NCI-H69 (cell line): ENCODE data around the gene CKMT2.

Experiments
- DNase-seq: peaks from one replicate; lab custom pipeline; 2025; lab: John Stamatoyannopoulos, UW

The CKMT2 gene

DNA sequence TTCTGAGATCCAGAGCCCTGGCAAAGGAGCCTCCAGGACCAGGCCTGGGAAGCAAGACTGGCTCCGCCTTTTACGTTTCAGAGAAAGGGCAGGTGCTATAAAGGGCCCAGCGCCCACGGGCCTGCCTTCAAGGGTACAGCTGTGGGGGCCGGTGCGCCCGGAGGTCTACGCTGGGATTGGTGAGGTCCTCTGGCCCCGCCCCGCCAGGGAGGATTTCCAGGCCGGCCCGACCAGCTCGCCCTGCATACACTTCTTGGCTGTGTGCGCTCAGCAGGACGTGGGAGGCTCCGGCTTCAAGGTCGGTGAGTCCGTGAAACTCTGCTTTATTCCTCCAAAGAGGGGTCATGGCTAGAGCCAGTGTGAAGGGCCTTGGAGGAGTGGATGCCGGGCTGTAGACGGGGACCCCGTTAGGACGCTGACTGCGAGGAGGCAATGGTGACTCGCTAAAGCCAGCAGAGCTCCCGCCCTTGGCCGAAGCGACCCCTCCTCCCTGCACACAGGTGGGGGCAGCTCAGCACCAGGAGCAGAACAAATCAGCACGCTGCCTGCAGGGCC lies at the start of gene CKMT2:
Gene CKMT2 (plus strand): TSS at position 243 of the 555 bp plus-strand sequence. CDS start 17,811 bp downstream, outside the sequence.
- peak; percentile 67 for DNase-seq

DNA sequence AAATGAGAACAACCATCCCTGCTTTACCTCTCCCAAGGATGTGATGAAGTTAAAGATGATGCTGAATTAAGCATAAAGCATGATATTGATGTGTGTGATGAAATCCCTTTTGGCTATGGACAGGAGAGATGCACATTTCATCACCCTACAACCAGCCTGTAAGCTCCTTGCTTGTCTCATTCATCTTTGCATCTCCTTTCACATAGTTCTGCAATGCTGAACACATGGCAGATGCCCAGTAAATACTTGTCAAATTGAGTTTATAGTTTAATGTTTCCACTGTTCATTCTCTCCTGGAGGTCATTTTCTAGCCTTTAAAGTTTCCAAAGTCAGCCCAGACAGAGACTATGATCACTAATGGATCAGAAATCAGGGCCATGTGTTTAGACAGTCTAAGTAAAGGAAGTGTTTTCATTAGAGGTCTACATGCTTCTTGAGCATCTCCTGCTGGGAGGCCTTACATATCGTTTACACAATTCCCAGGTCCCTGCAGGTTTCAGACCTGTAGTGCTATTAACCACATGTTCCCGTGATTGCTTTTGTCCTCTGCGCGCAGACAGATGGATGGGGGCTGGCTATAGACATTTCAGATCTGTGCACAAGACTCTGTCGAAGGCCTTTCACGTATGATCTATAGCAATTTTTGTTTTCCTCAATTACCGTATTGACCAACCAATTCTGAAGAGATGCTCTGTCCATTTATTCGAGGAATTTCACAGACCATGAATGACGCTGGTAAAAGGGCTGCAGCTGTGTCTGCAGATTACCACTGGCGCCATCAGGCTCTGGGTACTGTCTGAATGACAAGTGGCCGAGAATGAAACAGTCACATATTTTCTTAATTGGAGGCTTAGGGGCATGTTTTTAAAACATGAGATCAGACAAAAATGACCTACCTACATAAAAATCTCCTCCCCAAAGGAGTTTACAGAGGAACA lies 49.0 kb upstream of the CKMT2 start:
- peak; percentile 97 for DNase-seq

DNA sequence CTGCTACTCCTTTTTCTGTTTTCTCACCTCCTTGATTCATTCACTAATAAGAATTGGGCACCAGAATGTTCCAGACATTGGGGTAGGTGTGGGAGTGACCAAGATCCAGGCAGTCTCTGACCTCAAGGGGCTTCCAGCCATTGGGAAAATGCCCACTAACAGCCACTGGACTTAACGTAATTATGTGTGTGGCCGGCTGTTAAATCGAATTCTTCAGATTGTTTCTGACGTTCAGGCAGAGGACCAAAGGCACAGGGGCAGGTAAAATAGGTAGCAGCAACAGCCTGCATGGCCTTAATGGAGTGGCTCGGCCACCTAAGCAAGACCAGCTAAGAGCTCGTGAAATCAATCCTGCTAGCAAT lies 48.4 kb upstream of the CKMT2 start:
- DNase-seq, result no peak

DNA sequence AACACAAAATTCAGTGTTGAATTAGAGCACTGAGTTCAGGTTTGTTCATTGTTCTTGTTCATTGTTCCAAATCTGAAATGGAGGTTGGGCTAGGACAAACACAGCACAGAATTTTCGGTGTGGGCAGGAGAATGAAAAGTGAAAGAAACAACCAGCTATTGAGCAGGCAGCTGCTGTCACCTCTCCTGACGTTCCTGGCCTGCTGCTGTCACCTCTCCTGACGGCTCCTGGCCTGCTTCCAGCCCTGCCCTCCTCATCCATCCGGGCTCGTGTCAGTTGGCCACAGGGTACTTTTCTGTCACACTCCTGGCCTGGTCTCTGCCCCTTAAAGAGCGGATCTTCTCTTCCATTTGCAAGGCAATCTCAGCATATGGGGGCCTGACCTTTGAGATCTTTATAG lies 45.2 kb upstream of the CKMT2 start:
- peak; percentile 54 for DNase-seq

DNA sequence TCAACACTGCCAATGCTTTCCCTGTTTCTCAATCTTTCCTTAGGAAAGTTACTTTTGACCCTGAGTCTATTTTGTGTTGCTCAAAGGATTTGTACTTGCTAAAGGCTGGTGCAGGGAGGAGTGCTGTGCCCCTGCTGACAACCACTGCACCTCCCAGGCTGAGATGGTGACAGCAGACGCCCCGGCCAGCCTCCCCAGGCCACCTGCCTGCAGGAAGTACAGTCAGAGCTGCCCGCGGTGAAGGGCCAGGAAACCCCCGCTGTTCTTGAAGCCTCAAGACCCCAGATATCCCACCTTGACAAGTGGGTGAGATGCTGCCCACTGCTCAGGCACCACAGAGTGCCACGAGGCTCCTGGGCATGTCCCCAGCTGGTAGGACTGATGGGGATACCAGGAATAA lies 44.2 kb upstream of the CKMT2 start:
- peak; percentile 19 for DNase-seq

DNA sequence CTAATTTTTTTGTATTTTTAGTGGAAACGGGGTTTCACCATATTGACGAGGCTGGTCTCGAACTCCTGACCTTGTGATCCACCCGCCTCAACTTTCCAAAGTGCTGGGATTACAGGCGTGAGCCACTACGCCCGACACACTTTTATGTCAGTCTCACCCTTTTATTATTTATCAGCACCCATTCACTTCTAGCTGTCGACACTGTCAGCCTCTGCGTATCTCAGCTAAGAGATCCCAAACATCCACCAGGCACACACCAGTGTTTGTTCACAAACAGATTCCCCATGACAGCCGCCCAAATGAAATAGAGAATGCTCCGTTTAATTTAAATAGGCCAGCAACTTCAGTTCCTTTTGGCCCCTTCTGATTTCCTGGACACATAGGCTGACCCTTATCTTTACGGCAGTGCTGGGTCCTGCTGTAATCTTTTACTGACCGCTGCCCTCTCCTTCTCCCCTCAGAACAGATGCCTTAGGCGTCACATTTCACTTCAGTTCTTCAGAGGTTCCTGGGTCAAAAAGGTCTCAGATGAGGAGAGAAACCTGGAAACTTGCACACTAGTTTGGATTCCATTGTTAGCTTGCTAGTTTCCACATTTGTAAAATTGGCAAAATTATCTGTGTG lies 43.1 kb upstream of the CKMT2 start:
- DNase-seq, result no peak

DNA sequence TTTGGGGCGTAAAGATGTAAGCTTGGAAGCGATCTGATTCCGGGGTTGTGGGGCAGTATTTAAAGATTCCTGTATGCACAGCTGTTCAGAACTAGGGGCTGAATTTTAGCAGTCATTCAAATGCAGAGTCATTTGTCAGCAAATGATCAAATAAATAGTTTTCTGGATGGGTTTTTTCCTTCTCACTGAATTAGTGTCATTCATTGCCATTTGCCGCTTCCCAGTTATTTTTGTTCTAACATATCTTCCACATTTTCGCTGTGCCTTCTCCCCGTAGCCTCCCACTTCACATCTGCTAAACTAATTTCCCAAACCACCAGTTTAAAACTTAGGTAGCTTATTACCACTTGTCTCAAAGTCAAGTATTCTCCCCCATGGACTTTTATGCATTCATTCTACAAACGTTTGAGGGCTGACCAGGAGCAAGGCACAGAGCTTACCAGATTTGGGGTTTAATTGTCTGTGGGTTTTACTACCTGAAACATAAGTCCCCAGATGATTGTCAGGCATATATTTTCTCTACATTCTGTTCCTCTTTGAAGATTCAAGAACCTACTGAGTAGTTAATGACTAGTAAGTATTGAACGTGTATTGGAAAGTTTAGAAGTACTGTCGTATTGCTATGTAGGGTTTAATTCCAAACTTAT lies 41.3 kb upstream of the CKMT2 start:
- no peak for DNase-seq

DNA sequence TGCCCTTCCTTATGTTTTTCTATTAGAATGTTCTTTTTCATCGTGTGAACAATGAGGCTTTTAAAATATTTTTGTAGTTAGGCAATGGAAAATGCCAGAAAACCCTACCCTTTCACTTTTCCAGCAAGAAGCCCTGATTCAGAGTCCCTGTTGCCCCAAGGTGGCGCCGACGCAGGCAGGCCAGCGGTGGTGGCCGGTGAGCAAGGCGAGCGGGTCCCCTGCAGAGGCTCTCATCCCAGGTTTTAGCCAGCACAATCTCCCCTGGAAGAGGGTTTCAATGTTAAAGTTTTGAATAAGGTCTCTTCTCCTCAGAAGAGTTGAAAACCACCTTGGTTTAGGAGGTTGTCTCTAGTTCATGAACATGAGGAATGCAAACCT lies 40.8 kb upstream of the CKMT2 start:
- no peak for DNase-seq

DNA sequence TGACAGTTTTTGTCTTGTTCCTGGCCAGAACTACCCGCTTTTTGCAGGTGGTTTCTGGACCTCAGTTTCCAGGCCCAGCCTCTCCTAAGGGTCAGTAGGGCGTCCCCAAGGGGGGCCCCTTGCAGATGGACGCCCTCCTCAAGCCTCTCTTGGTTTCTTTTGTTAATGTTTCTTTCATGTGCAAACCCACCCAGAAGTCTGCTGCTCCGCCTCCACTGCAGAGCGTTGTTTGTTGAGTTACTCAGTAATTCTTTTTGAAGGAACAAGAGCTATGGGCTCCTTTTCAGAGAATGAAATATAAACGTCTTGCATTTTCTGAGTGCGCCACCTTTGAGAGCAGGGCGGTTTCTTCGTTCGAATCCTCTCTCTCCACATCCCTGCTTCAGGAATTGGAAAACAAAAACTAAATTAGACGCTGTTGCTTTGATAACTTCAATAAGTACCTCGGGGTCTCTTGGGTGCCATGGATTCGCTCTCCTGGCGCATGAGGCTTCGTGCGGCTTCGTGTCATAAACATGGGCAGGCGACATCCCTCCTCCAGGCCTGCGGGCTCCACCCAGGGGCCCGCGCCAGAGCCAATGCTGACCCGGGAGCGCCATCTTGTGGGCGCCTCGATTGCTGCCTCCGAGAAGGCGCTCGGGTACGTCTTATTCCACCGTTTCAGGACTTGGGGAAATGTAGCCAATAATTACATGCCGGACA lies 38.3 kb upstream of the CKMT2 start:
- DNase-seq, result peak; percentile 87

DNA sequence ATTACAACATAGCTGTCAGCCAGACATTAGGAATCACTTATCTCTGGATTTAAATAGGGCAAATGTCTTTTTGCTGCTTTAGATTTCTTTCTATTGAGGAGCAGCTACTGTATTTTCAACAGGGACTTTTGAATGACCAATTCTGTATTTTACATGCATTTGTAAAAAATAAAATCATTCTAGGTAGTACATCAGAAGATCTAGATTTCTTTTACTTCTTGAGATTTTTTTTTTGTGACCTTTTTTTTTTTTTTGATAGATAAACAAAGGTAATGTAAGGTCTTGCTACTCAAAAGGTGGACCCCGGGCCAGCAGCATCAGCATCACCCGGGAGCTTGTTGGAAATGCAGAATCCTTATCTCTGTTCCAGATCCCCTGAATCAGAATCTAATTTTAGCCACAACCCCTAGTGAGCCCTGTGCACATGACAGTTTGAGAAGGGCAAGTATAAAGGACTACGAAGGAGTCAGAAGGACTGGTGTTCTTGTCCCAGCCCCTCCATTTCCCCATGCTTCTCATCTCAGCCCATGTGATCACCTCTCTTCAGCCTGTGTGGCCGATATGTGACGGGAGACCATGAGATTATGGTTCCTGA lies 37.7 kb upstream of the CKMT2 start:
- DNase-seq, result no peak

DNA sequence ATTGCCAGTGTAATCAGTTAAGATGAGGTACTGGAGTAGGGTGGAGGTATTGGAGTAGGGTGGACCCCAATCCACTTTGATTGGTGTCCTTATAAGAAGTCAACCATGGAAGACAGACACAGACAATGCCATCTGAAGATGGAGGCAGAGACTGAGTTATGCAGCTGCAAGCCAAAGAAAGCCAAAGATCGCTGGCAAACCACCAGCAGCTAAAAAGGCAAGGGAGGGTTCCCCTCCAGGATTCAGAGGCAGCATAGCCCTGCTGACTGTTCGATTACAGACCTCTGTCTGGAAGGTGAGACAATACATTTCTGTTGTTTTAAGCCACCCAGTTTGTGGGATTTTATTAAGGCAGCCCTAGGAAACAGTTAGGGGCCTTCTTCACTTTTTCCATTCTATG lies 30.5 kb upstream of the CKMT2 start:
- no peak for DNase-seq

DNA sequence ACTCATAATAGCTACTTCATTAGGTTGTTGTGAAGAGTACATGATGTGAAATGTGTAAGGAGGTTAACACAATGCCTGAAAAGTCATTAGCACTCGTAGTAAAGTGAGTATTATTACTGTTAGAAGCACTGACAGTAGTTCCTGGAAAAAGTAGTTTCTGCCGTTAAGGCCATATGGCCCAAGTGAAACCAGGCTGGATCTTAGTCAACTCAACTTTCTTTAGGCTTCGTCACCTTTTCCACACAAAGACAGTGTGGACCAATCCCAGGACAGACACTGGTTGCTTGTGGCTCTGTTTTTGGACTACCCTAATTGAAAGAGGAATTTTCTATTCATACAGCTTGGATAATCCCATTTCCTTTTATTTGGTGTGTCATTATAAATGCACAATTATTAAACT lies 29.4 kb upstream of the CKMT2 start:
- no peak for DNase-seq

DNA sequence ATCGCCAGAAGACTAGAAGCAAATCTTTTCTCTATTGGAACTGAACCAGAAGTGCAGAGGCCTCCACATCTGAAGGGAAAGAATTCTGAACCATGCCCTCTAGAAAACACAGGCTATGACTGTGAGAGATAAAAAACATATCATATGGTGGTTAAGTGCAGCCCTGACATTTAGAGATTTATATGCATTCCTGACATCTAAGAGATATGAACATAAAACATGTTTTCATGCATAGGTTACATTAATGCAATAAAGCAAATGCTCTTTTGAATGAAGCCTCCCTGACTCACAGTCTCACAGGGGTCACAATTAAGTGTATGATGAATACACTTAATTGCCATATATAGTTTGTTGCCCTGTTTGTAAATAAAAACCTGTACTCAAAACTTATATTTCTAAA lies 28.9 kb upstream of the CKMT2 start:
- DNase-seq, result no peak

DNA sequence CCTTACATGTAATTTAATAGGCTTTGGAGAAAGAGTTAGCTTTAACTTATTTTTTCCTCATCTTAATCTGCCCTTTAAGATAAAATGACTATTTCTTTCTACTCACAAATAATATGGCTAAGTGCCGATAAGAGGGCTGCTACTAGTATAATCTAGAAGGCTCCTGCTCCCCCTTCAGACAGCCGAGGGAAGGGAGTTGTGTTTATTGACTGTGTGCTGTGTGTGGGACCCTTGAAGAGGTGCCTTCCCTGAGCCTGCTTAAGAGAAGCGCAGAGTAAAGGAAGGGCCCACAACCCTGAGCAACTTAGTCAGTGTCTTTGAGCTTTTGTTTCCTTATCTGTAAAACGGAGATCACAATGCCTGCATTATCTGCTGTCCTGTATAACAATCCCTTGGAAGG lies 28.1 kb upstream of the CKMT2 start:
- no peak for DNase-seq

DNA sequence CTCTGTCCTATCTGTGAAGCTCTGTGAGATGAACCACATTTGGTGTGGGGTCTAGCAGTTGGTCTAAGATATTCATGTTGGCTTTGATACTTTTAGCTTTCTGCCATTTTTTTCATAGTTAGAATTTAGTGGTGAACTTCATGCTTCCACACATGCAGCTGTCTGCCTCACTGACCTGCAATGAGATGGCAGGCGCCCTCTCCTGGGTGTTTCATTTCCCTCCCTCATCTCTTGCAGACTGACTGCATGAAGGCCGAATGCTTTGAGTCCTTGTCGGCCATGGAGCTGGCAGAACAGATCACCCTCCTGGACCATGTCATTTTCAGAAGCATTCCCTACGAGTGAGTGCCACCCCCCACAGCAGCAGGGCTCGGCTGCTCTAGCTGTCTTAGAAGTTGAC lies 26.1 kb upstream of the CKMT2 start:
- DNase-seq, result peak; percentile 39

DNA sequence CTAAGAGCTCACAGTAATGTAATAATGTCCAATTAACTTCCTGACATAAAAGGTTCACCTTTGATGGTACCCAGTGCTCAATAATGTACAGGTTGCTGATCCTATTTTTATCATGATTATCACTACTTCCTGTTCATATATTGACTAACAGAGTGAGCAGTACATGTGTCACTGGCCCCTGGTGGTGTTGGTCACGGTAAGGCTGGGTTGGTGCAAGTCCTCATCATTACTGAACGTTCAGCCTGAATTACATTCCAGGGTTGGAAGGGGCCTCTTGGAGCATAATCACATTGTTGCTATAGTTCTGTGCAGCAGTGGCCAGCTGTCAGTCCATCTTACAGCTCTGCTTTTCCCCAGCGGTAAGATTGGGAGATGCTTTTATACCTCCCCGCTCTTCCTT lies 24.2 kb upstream of the CKMT2 start:
- DNase-seq, result no peak

DNA sequence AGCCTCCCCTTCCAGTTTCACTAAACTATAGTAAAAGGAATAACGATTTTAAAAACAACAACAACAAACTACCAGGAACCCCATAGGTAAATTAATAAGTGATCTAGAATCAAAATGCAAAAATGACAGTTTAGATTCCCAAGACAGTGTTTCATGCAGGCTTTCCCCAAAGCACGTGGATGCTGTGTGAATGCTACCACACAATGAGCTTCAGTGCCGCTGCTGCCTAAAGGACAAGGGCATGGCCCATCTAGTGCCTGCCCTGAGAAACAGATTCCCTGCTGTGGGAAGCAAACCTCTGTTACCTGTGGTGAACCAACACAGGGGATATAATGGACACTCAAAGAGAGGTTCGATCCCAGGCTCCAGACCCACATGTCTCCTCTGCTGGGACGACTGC lies 23.7 kb upstream of the CKMT2 start:
- peak; percentile 38 for DNase-seq

DNA sequence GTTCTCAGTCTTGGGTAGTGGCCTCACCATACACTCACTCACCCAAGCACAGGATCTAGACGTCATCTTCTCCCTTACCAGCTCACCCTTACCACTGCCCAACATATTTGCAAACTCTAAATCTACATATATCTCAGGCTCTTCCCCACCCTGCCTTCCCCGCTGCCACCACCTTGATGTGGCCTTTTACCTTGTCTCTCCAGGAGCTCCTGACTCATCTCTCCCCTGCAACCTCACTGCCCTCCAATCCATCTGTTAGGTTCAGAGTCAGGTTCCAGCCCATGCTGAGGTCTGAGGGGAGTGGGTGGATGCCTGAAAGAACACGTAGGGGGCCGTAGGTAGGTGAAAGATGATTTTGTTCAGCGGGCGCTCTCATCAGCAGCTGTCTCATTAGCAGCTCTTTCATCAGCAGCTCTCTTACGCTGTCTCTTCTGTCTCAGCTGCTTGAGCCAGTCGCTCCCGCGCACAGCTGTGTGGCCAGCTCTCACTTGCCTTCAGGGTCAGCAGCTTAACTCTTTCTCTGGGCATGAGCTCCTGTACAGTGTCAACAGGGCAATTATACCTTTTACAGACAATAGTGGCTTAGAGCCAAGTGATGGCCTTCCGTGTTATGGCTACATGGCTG lies 23.1 kb upstream of the CKMT2 start:
- DNase-seq, result peak; percentile 79

DNA sequence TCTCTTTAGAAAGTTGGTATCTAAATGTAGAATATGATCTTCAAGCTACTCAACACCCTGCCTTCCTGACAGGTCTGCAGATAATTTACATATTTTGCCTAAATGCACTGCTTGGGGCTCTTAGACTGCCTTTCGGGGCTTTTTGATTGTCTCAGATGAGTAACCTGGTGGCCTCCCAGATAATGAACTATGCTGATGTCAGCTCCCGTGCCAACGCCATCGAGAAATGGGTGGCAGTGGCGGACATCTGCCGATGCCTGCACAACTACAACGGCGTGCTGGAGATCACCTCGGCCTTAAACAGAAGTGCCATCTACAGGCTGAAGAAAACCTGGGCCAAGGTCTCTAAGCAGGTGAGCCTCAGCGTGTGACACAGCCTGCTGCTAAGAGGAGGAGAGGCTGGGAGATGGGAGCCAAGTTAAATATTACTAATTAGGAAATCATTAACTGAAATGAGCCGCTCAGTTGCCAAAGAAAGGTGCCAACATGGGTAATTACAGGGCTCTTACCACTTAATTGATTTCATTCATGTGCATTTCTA lies 20.8 kb upstream of the CKMT2 start:
- peak; percentile 98 for DNase-seq

DNA sequence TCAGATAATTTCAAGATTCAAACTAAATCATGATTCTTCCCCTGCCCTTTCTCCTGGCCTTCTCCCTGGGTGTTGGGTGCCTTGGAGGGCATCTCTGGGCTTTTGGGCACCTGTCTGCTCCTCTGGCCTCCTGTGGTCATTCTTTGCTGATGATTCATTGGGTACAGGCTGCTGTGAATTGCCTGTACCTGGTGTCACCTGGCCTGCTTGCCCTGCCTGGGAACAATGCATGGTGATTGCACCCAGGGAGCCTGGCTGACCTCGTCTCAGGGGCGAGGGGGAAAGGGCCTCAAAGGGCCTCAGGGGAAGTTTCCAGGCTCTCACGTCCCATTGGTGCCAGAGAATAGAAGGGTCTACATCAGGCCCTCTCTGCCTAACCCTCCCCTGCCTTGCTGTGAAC lies 20.1 kb upstream of the CKMT2 start:
- peak; percentile 76 for DNase-seq

DNA sequence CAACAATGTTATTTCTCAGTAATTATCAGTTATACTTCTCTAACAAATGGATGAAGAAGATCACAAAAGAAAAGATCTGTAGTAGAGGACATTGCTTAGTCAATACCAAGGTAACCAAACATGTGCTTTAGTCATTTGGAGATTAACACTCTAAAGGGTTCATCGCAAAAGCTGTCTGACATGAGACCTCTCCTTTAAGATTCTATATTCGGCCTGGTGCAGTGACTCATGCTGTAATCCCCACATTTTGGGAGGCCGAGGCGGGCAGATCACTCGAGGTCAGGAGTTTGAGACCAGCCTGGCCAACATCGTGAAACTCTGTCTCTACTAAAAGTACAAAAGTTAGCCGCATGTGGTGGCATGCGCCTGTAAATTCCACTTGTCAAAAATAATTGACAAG lies 18.3 kb upstream of the CKMT2 start:
- DNase-seq, result no peak
